H9 (cell line): ENCODE results near the gene SNTG2. TPM values are rescaled to one million over a fixed set of nuclear protein-coding genes. Genes with fewer than 3 reads are reported as not detected.

Experiments used
- DNase-seq: peaks from one replicate; pipeline ENCODE4 v3.0.0-alpha.2; 2017
- H2AFZ ChIP-seq: one replicate; pipeline ENCODE4 v1.6.1; 2013; ENCODE audit warnings: mild to moderate bottlenecking, low read length, control low read depth, moderate library complexity
- H2AK5ac ChIP-seq: 2 replicates; pipeline ENCODE4 v1.6.1; 2013; ENCODE audit warnings: low read length, control low read depth, mixed read lengths; ENCODE audit not compliant: insufficient read length
- H2BK120ac ChIP-seq: one replicate; pipeline ENCODE4 v1.6.1; 2013; ENCODE audit warnings: low read depth, mild to moderate bottlenecking, low read length, control low read depth, inconsistent platforms; ENCODE audit not compliant: poor library complexity, severe bottlenecking
- H2BK12ac ChIP-seq: 2 replicates; pipeline ENCODE4 v1.6.1; 2013; ENCODE audit warnings: low read length, control low read depth, mixed read lengths, low read depth; ENCODE audit not compliant: insufficient read length
- H2BK15ac ChIP-seq: 2 replicates; pipeline ENCODE4 v1.6.1; 2013; ENCODE audit warnings: low read depth, low read length, control low read depth
- H2BK20ac ChIP-seq: one replicate; pipeline ENCODE4 v1.6.1; 2013; ENCODE audit warnings: low read depth, mild to moderate bottlenecking, low read length, control low read depth, inconsistent platforms; ENCODE audit not compliant: poor library complexity, severe bottlenecking
- H2BK5ac ChIP-seq: 2 replicates; pipeline ENCODE4 v1.6.1; 2013; ENCODE audit warnings: low read length, control low read depth, mixed read lengths; ENCODE audit not compliant: insufficient read length
- H3K14ac ChIP-seq: 2 replicates; pipeline ENCODE4 v1.6.1; 2013; ENCODE audit warnings: low read length, control low read depth; ENCODE audit not compliant: insufficient read depth
- H3K18ac ChIP-seq: 2 replicates; pipeline ENCODE4 v1.6.1; 2013; ENCODE audit warnings: low read depth, mild to moderate bottlenecking, mixed read lengths, low read length, control low read depth; ENCODE audit not compliant: insufficient read length
- H3K23ac ChIP-seq: 2 replicates; pipeline ENCODE4 v1.6.1; 2013; ENCODE audit warnings: low read length, control low read depth, mixed read lengths, low read depth; ENCODE audit not compliant: insufficient read length
- H3K23me2 ChIP-seq: 2 replicates; pipeline ENCODE4 v1.6.1; 2013; ENCODE audit warnings: low read depth, mild to moderate bottlenecking, mixed read lengths, low read length, control low read depth; ENCODE audit not compliant: insufficient read length, poor library complexity, severe bottlenecking
- H3K27ac ChIP-seq: 2 replicates; pipeline ENCODE4 v1.5.1; 2013; ENCODE audit warnings: low read length, control low read depth, mixed read lengths, low read depth; ENCODE audit not compliant: insufficient read length
- H3K27me3 ChIP-seq: 2 replicates; pipeline ENCODE4 v1.6.1; 2013; ENCODE audit warnings: low read length, control low read depth, inconsistent platforms; ENCODE audit not compliant: insufficient read depth
- H3K4ac ChIP-seq: 2 replicates; pipeline ENCODE4 v1.6.1; 2013; ENCODE audit warnings: low read depth, mild to moderate bottlenecking, control low read depth, inconsistent platforms, low read length, moderate library complexity
- H3K4me1 ChIP-seq: 2 replicates; pipeline ENCODE4 v1.6.1; 2013; ENCODE audit warnings: low read length, control low read depth, inconsistent platforms; ENCODE audit not compliant: insufficient read depth
- H3K4me2 ChIP-seq: 2 replicates; pipeline ENCODE4 v1.6.1; 2013; ENCODE audit warnings: low read length, control low read depth, mixed read lengths; ENCODE audit not compliant: insufficient read length, insufficient read depth
- H3K56ac ChIP-seq: 2 replicates; pipeline ENCODE4 v1.6.1; 2013; ENCODE audit warnings: low read depth, mild to moderate bottlenecking, mixed read lengths, low read length, control low read depth; ENCODE audit not compliant: insufficient read length
- H3K79me1 ChIP-seq: 2 replicates; pipeline ENCODE4 v1.6.1; 2013; ENCODE audit warnings: low read depth, mild to moderate bottlenecking, moderate library complexity, low read length, control low read depth, inconsistent platforms; ENCODE audit not compliant: insufficient read depth, poor library complexity, severe bottlenecking
- H3K79me2 ChIP-seq: 2 replicates; pipeline ENCODE4 v1.6.1; 2013; ENCODE audit warnings: low read length, control low read depth, inconsistent platforms; ENCODE audit not compliant: insufficient read depth
- H3K9ac ChIP-seq: 2 replicates; pipeline ENCODE4 v1.6.1; 2013; ENCODE audit warnings: low read length, control low read depth, mixed read lengths; ENCODE audit not compliant: insufficient read length; ENCODE audit errors: extremely low read depth
- H3K9me3 ChIP-seq: one replicate; pipeline ENCODE4 v1.6.1; 2013; ENCODE audit warnings: low read depth, low read length, inconsistent platforms; ENCODE audit not compliant: control insufficient read depth
- H3T11ph ChIP-seq: one replicate; pipeline ENCODE4 v1.6.1; 2013; ENCODE audit warnings: mild to moderate bottlenecking, low read length, control low read depth, inconsistent platforms
- H4K20me1 ChIP-seq: one replicate; pipeline ENCODE4 v1.6.1; 2013; ENCODE audit not compliant: control insufficient read depth, insufficient read length, insufficient read depth
- H4K5ac ChIP-seq: 2 replicates; pipeline ENCODE4 v1.6.1; 2013; ENCODE audit warnings: low read depth, mild to moderate bottlenecking, mixed read lengths, low read length, control low read depth; ENCODE audit not compliant: insufficient read length
- H4K8ac ChIP-seq: replicated peaks from 2 replicates; pipeline ENCODE4 v1.6.1; 2013; ENCODE audit warnings: low read length, control low read depth, mixed read lengths, low read depth; ENCODE audit not compliant: insufficient read length
- H4K91ac ChIP-seq: 2 replicates; pipeline ENCODE4 v1.6.1; 2013; ENCODE audit warnings: low read depth, mild to moderate bottlenecking, moderate library complexity, mixed read lengths, low read length, control low read depth; ENCODE audit not compliant: insufficient read length
- H3K27ac Mint-ChIP-seq, 3 experiments: 2 replicates in 2 of 3; 3 replicates in 1 of 3; pipeline ENCODE4 v1.8.0; 2020 to 2021; ENCODE audit warnings: mixed read lengths in 3 of 3, mild to moderate bottlenecking in 1 of 3, moderate library complexity in 1 of 3
- H3K27me3 Mint-ChIP-seq: 2 replicates; pipeline ENCODE4 v1.8.0; 2021; ENCODE audit warnings: low read depth, mild to moderate bottlenecking, moderate library complexity, mixed read lengths
- H3K36me3 Mint-ChIP-seq, 3 experiments: 2 replicates in 2 of 3; 3 replicates in 1 of 3; pipeline ENCODE4 v1.8.0; 2020 to 2021; ENCODE audit warnings: low read depth in 3 of 3, mixed read lengths in 3 of 3; ENCODE audit not compliant: insufficient read depth in 1 of 3
- H3K4me1 Mint-ChIP-seq, 2 experiments: 2 replicates each; pipeline ENCODE4 v1.8.0; 2020; ENCODE audit warnings: mixed read lengths in 2 of 2
- H3K4me3 Mint-ChIP-seq, 2 experiments: 2 replicates in 1 of 2; 3 replicates in 1 of 2; pipeline ENCODE4 v1.8.0; 2020 to 2021; ENCODE audit warnings: mild to moderate bottlenecking in 2 of 2, mixed read lengths in 2 of 2, moderate library complexity in 1 of 2
- H3K9me3 Mint-ChIP-seq, 2 experiments: 2 replicates in 1 of 2; 3 replicates in 1 of 2; pipeline ENCODE4 v1.8.0; 2020; ENCODE audit warnings: mild to moderate bottlenecking in 2 of 2, mixed read lengths in 2 of 2, moderate library complexity in 1 of 2
- WGBS: extraction: QIAGEN DNeasy Blood & Tissue Kit; methylation state at CpG from one replicate; pipeline ENCODE4 v1.1.7; 2013; ENCODE audit warnings: missing lambda C conversion rate, low lambda C conversion rate, mixed read lengths; ENCODE audit not compliant: insufficient read length; ENCODE audit errors: extremely low coverage; 5-methylcytosine and 5-hydroxymethylcytosine counted together
- total RNA-seq: library from RNA; stranded (reverse); gene quantifications from 2 replicates; pipeline ENCODE4 v1.2.1, GENCODE V29; 2021
- TF ChIP-seq, protein P1 (sequence below): fragments of 200-600 bp; sonication (generic); conservative IDR thresholded peaks from 3 replicates; pipeline ENCODE4 v1.8.0; 2021; ENCODE audit warnings: antibody characterized with exemption, mild to moderate bottlenecking

Gene SNTG2
- total RNA-seq, 1 experiment from 2014 or later: 13.2 TPM

GRCh38 chr2:1186421-1186820 lies 235.8 kb downstream of the SNTG2 start:
- peaks cover 34 to 56% (median 36%) of the 10 kb centered on the region in 3 experiments for H3K36me3 Mint-ChIP-seq
- H4K5ac ChIP-seq: no peak overlapping the region

More at GRCh38 chr2:1186421-1186820, 235.8 kb downstream of the SNTG2 start:
- Histone ChIP-seq H3K23ac (no peak overlapping the region), H3K4me1 (no peaks in the 10 kb centered on the region; the same call in 1 of the 2 replicates), H3K27me3 (no peaks in the 10 kb centered on the region), H2BK120ac (no peak overlapping the region), H3K4ac (no peak overlapping the region), H4K91ac (no peak overlapping the region), H2BK15ac (no peak overlapping the region), H4K20me1 (no peaks in the 10 kb centered on the region), H2BK12ac (no peak overlapping the region), H3K79me2 (no peaks in the 10 kb centered on the region), H3K79me1 (no peaks in the 10 kb centered on the region), H3K4me2 (no peak overlapping the region), H3K14ac (no peak overlapping the region), H3K18ac (no peak overlapping the region), H2BK20ac (no peak overlapping the region), H3T11ph (no peak overlapping the region), H3K27ac (no peak overlapping the region), H3K9me3 (peaks cover 6% of the 10 kb centered on the region), H2AK5ac (no peak overlapping the region), H2BK5ac (no peak overlapping the region), H3K23me2 (no peaks in the 10 kb centered on the region), H3K56ac (no peak overlapping the region), H4K8ac (no peak overlapping the region), H3K9ac (no peak overlapping the region), H2AFZ (no peak overlapping the region)
- no peak overlapping the region for H3K4me3 Mint-ChIP-seq
- WGBS: no CpG with 5 or more reads among the region's 2 CpGs
- peaks cover 0 to 7% of the 10 kb centered on the region in 2 experiments; a peak in 2 of 4 replicates for H3K4me1 Mint-ChIP-seq
- H3K9me3 Mint-ChIP-seq: peaks cover 35 to 41% of the 10 kb centered on the region in 2 experiments
- DNase-seq: no peak
- H3K27me3 Mint-ChIP-seq: no peaks in the 10 kb centered on the region
- no peak overlapping the region for H3K27ac Mint-ChIP-seq
- TF ChIP-seq, protein P1, sequence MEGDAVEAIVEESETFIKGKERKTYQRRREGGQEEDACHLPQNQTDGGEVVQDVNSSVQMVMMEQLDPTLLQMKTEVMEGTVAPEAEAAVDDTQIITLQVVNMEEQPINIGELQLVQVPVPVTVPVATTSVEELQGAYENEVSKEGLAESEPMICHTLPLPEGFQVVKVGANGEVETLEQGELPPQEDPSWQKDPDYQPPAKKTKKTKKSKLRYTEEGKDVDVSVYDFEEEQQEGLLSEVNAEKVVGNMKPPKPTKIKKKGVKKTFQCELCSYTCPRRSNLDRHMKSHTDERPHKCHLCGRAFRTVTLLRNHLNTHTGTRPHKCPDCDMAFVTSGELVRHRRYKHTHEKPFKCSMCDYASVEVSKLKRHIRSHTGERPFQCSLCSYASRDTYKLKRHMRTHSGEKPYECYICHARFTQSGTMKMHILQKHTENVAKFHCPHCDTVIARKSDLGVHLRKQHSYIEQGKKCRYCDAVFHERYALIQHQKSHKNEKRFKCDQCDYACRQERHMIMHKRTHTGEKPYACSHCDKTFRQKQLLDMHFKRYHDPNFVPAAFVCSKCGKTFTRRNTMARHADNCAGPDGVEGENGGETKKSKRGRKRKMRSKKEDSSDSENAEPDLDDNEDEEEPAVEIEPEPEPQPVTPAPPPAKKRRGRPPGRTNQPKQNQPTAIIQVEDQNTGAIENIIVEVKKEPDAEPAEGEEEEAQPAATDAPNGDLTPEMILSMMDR: no peak
